Measurements from ENCODE around the gene TMEM127. TPM values are rescaled to one million over a fixed set of nuclear protein-coding genes. Genes with fewer than 3 reads are reported as not detected.
"Not testable (repeated sequence)": the region's sequence is repeated elsewhere in the genome, so short reads cannot be mapped to it uniquely, and the experiment has no call there.

Gene TMEM127
- total RNA-seq, 3 donors from 2014 or later (not counting 1 experiment from before 2014, with no cell fraction given): 49.8 to 59.3 (median 54.5) TPM

DNA sequence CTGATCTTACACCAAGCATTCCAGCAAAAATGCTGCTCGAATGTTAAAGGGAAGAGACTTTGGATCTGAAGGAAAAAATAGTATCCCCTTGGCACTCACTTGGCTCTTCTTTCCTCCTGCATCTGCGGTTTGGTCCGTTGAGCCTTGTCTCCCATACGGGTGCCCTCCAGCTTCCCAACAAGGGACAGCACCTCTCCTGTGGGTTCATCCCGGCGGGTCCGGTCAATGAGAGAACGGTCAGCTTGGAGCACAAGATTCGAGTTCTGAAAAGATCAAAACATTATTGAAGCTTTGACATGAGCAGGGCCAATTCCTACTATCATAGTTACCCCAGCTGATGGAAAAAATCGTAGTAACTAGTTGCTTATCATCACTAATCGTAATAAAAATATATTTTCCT lies 38.8 kb upstream of the TMEM127 start:
- H3K4me1 Mint-ChIP-seq: peaks cover 56 to 60% of the 10 kb centered on the region in 2 donors
- peak overlapping the region; percentile 98 for H3K4me3 Mint-ChIP-seq
- no peaks in the 10 kb centered on the region for H3K27me3 Mint-ChIP-seq (ENCODE audit: low read depth in 2 of 2)
- no peaks in the 10 kb centered on the region for H3K9me3 Mint-ChIP-seq
- Histone ChIP-seq H3K4me3 (ENCODE audit: low read length) (peak overlapping the region; percentile 91), H3K27ac (ENCODE audit: low read length) (peak overlapping the region; percentile 94), H3K36me3 (ENCODE audit: control insufficient read depth, insufficient read depth, low read length) (peaks cover 49% of the 10 kb centered on the region), H3K9me3 (ENCODE audit: control insufficient read depth, insufficient read depth, low read length) (no peaks in the 10 kb centered on the region), H3K27me3 (ENCODE audit: control insufficient read depth, insufficient read depth, low read length) (no peaks in the 10 kb centered on the region), H3K4me1 (ENCODE audit: control insufficient read depth, insufficient read depth, low read length) (peaks cover 24% of the 10 kb centered on the region)
- WGBS (ENCODE audit: insufficient coverage): 84% methylated on average over 9 of the region's 11 CpGs
- peaks cover 22% of the 10 kb centered on the region for H3K36me3 Mint-ChIP-seq
- no peak for ATAC-seq
- TF ChIP-seq, protein P1, sequence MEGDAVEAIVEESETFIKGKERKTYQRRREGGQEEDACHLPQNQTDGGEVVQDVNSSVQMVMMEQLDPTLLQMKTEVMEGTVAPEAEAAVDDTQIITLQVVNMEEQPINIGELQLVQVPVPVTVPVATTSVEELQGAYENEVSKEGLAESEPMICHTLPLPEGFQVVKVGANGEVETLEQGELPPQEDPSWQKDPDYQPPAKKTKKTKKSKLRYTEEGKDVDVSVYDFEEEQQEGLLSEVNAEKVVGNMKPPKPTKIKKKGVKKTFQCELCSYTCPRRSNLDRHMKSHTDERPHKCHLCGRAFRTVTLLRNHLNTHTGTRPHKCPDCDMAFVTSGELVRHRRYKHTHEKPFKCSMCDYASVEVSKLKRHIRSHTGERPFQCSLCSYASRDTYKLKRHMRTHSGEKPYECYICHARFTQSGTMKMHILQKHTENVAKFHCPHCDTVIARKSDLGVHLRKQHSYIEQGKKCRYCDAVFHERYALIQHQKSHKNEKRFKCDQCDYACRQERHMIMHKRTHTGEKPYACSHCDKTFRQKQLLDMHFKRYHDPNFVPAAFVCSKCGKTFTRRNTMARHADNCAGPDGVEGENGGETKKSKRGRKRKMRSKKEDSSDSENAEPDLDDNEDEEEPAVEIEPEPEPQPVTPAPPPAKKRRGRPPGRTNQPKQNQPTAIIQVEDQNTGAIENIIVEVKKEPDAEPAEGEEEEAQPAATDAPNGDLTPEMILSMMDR (IDR thresholded peaks at IDR 0.05): no peak
- no peak for DNase-seq
- peak overlapping the region; percentile 97 to 99 for H3K27ac Mint-ChIP-seq
- intact Hi-C loops (cut with micrococcal nuclease): loop anchor here (1.0 to 5.0 kb wide), 4 partner anchors 16 to 233 kb away; partner anchors contain the start of genes CIAO1 and DUSP2

DNA sequence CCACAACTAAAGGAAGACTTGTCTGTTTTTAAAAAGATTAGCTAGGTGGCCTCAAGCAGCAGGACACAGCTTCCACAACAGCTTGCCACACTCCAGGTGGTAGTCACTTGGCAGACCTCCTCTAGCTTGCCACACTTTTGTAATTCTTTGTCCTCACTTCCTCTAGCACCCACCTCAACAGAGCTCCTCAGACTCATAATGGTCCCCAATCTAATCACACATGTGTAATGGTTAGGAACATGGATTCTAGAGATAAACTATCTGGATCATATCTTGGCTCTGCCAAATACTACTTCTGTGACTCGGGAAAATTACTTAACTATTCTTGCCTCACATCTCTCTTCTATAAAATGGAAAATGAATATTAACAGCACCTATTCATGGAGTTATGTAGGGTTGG lies 36.1 kb upstream of the TMEM127 start:
- TF ChIP-seq, protein P1 (IDR thresholded peaks at IDR 0.05): no peak
- peaks cover 60 to 64% of the 10 kb centered on the region in 2 donors for H3K4me1 Mint-ChIP-seq
- DNase-seq (no peak), ATAC-seq (no peak)
- Histone ChIP-seq H3K27me3 (ENCODE audit: control insufficient read depth, insufficient read depth, low read length) (no peaks in the 10 kb centered on the region), H3K27ac (ENCODE audit: low read length) (no peak overlapping the region), H3K36me3 (ENCODE audit: control insufficient read depth, insufficient read depth, low read length) (peaks cover 72% of the 10 kb centered on the region), H3K4me3 (ENCODE audit: low read length) (no peak overlapping the region), H3K9me3 (ENCODE audit: control insufficient read depth, insufficient read depth, low read length) (no peaks in the 10 kb centered on the region), H3K4me1 (ENCODE audit: control insufficient read depth, insufficient read depth, low read length) (peaks cover 24% of the 10 kb centered on the region)
- peak overlapping the region; percentile 53 to 78 for H3K27ac Mint-ChIP-seq
- H3K27me3 Mint-ChIP-seq (ENCODE audit: low read depth in 2 of 2): no peaks in the 10 kb centered on the region
- no CpG with 5 or more reads among the region's 1 CpG for WGBS (ENCODE audit: insufficient coverage)
- H3K4me3 Mint-ChIP-seq: no peak overlapping the region
- H3K36me3 Mint-ChIP-seq: peaks cover 47% of the 10 kb centered on the region
- intact Hi-C loops (cut with micrococcal nuclease): no loop called here
- no peaks in the 10 kb centered on the region for H3K9me3 Mint-ChIP-seq

DNA sequence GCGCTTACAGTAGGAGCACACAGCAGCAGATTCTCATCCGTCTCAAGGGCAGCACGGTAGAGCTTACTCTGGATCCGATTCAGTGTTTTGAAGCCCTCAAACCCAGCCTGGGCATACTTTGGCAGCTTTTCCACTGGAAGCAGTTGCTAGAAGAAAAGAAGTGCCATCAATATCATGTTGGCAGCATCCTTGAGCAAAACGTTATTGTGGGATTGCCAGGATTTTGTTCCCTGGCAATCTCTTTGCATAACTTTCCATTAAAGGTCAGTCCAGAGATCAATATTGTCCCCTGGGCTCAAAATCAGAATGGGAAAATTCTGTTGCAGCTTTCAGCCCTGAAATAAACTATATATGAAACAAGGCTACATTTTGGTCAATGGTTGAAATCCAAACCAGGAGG lies 31.1 kb upstream of the TMEM127 start:
- no peaks in the 10 kb centered on the region for H3K4me1 ChIP-seq (ENCODE audit: control insufficient read depth, insufficient read depth, low read length)
- H3K4me3 Mint-ChIP-seq: no peak overlapping the region
- DNase-seq (no peak), ATAC-seq (no peak)
- H3K9me3 ChIP-seq (ENCODE audit: control insufficient read depth, insufficient read depth, low read length): no peaks in the 10 kb centered on the region
- no peak overlapping the region for H3K27ac Mint-ChIP-seq
- no peak overlapping the region for H3K4me3 ChIP-seq (ENCODE audit: low read length)
- intact Hi-C loops (cut with micrococcal nuclease): no loop called here
- TF ChIP-seq, protein P1 (IDR thresholded peaks at IDR 0.05): no peak
- no peak overlapping the region for H3K27ac ChIP-seq (ENCODE audit: low read length)
- H3K9me3 Mint-ChIP-seq: no peaks in the 10 kb centered on the region
- H3K36me3 ChIP-seq (ENCODE audit: control insufficient read depth, insufficient read depth, low read length): peaks cover 91% of the 10 kb centered on the region
- no peaks in the 10 kb centered on the region for H3K27me3 Mint-ChIP-seq (ENCODE audit: low read depth in 2 of 2)
- H3K4me1 Mint-ChIP-seq: peaks cover 17 to 20% of the 10 kb centered on the region in 2 donors
- peaks cover 62% of the 10 kb centered on the region for H3K36me3 Mint-ChIP-seq
- H3K27me3 ChIP-seq (ENCODE audit: control insufficient read depth, insufficient read depth, low read length): no peaks in the 10 kb centered on the region
- 91% methylated on average over 5 of the region's 5 CpGs for WGBS (ENCODE audit: insufficient coverage)

DNA sequence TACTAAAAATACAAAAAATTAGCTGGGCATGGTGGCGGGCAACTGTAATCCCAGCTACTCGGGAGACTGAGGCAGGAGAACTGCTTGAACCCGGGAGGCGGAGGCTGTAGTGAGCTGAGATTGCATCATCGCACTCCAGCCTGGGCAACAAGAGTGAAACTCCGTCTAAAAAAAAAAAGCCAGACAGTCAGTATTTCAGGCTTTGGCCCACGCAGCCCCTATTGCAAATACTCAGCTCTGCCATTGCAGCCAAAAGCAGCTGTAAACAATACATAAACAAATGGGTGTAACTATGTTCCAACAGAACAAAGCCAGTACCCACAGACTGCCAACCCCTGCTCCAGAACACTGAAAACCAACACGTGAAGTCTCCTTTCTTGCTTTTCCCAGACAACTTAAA lies 28.5 kb upstream of the TMEM127 start:
- H3K9me3 Mint-ChIP-seq; H3K27ac Mint-ChIP-seq; H3K4me3 ChIP-seq (ENCODE audit: low read length); DNase-seq; H3K4me1 Mint-ChIP-seq; H3K9me3 ChIP-seq (ENCODE audit: control insufficient read depth, insufficient read depth, low read length); H3K27me3 Mint-ChIP-seq (ENCODE audit: low read depth in 2 of 2); H3K27ac ChIP-seq (ENCODE audit: low read length); H3K27me3 ChIP-seq (ENCODE audit: control insufficient read depth, insufficient read depth, low read length); ATAC-seq; intact Hi-C loops (cut with micrococcal nuclease); H3K4me3 Mint-ChIP-seq; H3K4me1 ChIP-seq (ENCODE audit: control insufficient read depth, insufficient read depth, low read length): not testable (repeated sequence)
- H3K36me3 ChIP-seq (ENCODE audit: control insufficient read depth, insufficient read depth, low read length): peaks cover 93% of the 10 kb centered on the region
- WGBS (ENCODE audit: insufficient coverage): 97% methylated on average over 8 of the region's 8 CpGs
- H3K36me3 Mint-ChIP-seq: peaks cover 64% of the 10 kb centered on the region
